GM18526 (cell line): Measurements from ENCODE around the gene CTNNBL1.

Experiments used
- POLR2A ChIP-seq: IDR thresholded peaks from 3 replicates; pipeline ENCODE4 v1.6.1; 2011; ENCODE audit not compliant: insufficient read length; ENCODE audit errors: extremely low read depth

CTNNBL1 gene

DNA sequence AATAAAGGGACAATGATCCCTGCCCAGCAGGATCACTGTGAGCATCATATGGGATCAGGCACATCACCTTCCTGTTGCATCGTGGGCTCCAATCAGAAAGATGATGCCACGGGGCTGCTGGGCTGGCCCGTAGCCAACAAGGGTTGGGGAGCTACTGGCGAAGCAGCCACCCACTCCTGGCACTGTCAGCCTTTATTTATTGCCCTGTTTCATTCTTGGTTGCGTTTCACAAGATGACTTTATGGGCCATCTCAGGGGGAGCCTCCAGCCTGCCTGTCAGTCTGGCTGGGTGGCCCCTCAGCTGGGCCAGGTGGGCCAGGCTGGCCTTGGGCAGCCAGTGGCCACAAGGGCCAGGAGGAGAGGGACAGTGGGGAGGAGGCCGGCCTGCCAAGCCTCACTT lies 226.4 kb downstream of the CTNNBL1 start:
- TF ChIP-seq POLR2A = no peak

GRCh38 chr20:37920679-37921322 lies 227.0 kb downstream of the CTNNBL1 start:
- no peak for TF ChIP-seq POLR2A

- no peak for TF ChIP-seq POLR2A
Observed at GRCh38 chr20:37921341-37921929, 227.6 kb downstream of the CTNNBL1 start.
